Fibroblast of villous mesenchyme (primary cell): ENCODE results near the gene PDHB. TPM values are rescaled to one million over a fixed set of nuclear protein-coding genes. Genes with fewer than 3 reads are reported as not detected.

ENCODE experiments used
- DNase-seq: peaks from one replicate; pipeline ENCODE4 v3.0.0-alpha.2; 2010; ENCODE audit warnings: low read depth
- H3K4me3 ChIP-seq: 2 replicates; pipeline ENCODE4 v1.5.1; 2011; ENCODE audit warnings: low read depth, mild to moderate bottlenecking, low read length
- total RNA-seq: library from RNA; depleted of rRNA; stranded (reverse); fragments of >200 nt; gene quantifications from 2 replicates; pipeline ENCODE4 v1.2.3, GENCODE V29; 2012
- TF ChIP-seq, protein P1 (sequence below): IDR thresholded peaks from 2 replicates; pipeline ENCODE4 v1.5.1; 2012; ENCODE audit warnings: low read depth, mild to moderate bottlenecking, low read length; ENCODE audit not compliant: insufficient read depth

Gene PDHB
- total RNA-seq, 1 donor = 114 TPM

DNA sequence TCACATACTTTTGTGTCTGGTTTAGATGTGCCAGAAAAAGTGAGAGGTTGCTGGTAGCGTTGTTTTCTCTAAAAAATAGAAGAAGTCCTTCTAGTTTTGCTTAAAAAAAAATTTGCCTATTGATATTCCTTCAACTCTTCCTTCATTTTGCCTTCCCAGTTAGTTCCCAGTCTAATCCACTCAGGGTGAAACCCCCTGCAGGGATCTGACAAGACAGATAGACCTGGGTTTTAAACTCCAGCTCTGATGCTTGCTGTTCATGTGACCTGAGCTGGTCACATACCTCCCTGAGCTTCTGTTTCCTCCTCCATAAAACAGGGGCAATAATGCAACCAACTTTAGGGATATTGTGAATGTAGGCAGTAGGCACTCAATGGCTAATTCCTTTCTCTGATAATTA, 39.6 kb upstream of the PDHB start:
- no peak for DNase-seq
- no peak overlapping the region for H3K4me3 ChIP-seq
- TF ChIP-seq, protein P1, sequence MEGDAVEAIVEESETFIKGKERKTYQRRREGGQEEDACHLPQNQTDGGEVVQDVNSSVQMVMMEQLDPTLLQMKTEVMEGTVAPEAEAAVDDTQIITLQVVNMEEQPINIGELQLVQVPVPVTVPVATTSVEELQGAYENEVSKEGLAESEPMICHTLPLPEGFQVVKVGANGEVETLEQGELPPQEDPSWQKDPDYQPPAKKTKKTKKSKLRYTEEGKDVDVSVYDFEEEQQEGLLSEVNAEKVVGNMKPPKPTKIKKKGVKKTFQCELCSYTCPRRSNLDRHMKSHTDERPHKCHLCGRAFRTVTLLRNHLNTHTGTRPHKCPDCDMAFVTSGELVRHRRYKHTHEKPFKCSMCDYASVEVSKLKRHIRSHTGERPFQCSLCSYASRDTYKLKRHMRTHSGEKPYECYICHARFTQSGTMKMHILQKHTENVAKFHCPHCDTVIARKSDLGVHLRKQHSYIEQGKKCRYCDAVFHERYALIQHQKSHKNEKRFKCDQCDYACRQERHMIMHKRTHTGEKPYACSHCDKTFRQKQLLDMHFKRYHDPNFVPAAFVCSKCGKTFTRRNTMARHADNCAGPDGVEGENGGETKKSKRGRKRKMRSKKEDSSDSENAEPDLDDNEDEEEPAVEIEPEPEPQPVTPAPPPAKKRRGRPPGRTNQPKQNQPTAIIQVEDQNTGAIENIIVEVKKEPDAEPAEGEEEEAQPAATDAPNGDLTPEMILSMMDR = no peak

GRCh38 chr3:58471025-58471887, 37.6 kb upstream of the PDHB start:
- no peak overlapping the region for H3K4me3 ChIP-seq
- TF ChIP-seq, protein P1 = no peak
- peak; percentile 96 for DNase-seq

GRCh38 chr3:58470363-58471024, 36.9 kb upstream of the PDHB start:
- TF ChIP-seq, protein P1 = no peak
- no peak for DNase-seq
- H3K4me3 ChIP-seq = no peak overlapping the region

DNA sequence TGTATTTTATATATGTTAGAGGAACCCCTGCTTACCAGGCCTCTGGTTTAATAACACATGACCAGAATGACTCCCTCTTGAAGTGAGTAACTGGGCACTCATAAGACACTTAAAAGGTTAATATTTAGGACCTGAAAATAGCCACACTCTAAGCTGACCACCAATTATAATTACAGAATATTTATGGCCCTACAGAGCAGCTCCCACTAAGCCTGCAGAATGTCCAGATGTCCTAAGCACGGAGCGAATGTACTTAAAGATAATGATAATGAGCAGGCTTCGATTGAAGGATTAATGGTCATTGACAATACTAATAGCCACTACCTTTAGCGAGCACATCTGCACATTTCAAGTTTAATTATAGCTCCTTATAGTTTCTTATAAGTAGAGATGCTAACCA, 35.5 kb upstream of the PDHB start:
- DNase-seq = peak; percentile 20
- TF ChIP-seq, protein P1 = no peak
- no peak overlapping the region for H3K4me3 ChIP-seq

DNA sequence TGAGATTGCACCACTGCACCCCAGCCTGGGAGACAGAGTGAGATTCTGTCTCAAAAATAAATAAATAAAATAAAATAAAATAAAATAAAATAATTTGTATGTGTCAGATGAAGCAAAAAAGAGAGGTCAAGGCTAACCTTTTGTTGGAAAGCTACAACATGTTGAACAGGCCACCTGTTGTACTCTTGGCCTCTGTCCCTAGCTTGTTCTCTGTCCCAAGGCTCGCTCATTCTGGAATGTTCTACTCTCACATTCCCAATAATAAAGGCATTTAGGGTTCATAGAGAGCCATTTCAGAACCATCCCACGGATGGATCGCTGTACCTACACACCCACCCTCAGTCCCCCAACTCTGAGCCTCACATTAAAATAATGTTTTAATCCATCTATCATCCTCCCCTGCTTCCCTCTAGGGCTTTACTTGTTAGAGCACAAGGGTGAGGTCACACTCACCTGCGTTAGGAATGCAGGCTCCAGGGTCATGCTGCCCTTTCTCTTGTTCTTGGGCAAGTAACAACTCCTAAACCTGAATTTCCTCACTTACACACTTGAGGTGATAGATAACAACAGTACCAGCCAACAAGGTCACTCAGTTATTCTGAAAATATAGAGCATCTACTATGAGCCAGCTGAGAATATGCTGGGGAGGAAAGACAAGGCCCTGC, 33.4 kb upstream of the PDHB start:
- TF ChIP-seq, protein P1 = no peak
- no peak overlapping the region for H3K4me3 ChIP-seq
- no peak for DNase-seq

DNA sequence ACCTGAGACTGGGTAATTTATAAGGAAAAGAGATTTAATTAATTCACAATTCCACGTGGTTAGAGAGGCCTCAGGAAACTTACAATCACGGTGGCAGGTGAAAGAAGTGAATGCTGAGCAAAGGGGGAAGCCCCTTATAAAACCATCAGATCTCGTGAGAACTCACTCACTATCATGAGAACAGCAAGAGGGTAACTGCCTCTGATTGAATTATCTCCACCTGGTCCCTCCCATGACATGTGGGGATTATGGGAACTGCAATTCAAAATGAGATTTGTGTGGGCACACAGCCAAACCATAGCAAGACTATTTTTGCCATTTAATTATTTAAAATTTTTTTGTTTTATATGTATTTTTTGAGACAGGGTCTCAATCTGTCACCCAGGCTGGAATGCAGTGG, 31.2 kb upstream of the PDHB start:
- DNase-seq = no peak
- TF ChIP-seq, protein P1 = no peak
- H3K4me3 ChIP-seq = no peak overlapping the region
